ENCODE data around the gene ADAMTSL3.

DNA sequence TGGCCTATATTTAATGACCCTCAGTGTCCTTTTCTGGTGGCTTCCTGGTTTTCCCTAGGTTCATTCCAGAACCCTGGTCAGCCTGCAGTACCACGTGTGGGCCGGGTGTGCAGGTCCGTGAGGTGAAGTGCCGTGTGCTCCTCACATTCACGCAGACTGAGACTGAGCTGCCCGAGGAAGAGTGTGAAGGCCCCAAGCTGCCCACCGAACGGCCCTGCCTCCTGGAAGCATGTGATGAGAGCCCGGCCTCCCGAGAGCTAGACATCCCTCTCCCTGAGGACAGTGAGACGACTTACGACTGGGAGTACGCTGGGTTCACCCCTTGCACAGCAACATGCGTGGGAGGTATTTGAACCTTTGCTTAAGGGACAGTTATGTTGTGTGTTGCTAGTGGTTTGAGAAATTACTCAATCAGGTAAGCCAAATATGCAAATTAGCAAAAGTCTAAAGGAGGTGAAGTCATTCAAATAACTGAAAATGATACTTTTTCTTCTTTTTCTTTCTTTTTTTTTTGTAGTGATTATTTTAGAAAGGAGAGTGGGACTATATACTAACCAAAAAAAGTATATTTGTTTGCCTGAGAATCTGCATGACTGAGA, 259.2 kb downstream of the ADAMTSL3 start:
- TF ChIP-seq CTCF (IDR thresholded peaks at IDR 0.05 in 2 of 3, conservative IDR thresholded peaks at IDR 0.05 in 1 of 3; ENCODE audit: borderline replicate concordance in 1 of 3, insufficient read depth in 1 of 3, low read depth in 2 of 3, low read length in 2 of 3) (no peak), POLR2AphosphoS5 (IDR thresholded peaks at IDR 0.05; ENCODE audit: low read depth, low read length) (no peak), EZH2 (IDR thresholded peaks at IDR 0.05) (no peak)

All from HCT116 (cell line).